ENCODE data around the gene TMEM63B.

TMEM63B gene

DNA sequence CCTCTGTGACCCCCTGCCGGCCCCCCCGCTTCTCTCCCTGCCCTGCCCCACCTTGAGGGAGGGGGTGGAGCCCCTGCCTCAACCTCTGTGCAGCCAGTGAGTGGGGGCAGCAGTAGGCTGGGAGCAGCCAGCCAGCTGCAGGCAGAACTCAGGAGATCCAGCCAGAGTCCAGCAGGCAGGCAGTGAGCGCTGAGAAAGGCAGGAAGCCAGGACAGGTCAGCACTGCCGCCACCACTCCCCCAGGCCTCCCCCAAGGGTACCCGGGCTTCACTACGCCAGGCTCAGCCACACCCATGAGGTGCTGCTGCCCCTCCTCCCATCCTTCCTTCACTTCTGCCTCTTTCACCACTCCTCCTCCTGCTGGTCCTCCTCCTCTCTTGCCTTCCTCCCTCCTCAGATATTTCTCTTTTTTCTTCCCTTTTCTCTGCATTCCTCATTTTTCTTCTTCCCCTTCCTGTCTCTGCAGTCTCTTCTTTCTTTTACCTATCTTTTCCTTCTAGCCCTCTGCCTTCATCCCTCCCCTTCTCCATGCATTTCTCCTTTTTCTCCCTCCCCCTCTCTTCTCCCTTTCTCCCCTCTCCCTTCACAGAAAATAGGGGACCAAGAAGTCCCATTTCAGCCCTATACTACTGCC is 11.5 kb downstream of the TMEM63B start:
- TF ChIP-seq FOXM1 (IDR thresholded peaks at IDR 0.05; ENCODE audit: borderline replicate concordance, low read depth) (no peak), ZBTB7A (IDR thresholded peaks at IDR 0.05; ENCODE audit: low read depth) (no peak), CREB1 (IDR thresholded peaks at IDR 0.05; ENCODE audit: low read depth) (no peak), EP300 (IDR thresholded peaks at IDR 0.05; ENCODE audit: borderline replicate concordance) (no peak), TEAD4 (IDR thresholded peaks at IDR 0.05) (no peak), EGR1 (IDR thresholded peaks at IDR 0.05) (no peak), USF1 (IDR thresholded peaks at IDR 0.05) (no peak), RAD21 (IDR thresholded peaks at IDR 0.05; ENCODE audit: low read depth) (no peak), CEBPB (IDR thresholded peaks at IDR 0.05) (no peak), YY1 (IDR thresholded peaks at IDR 0.05; ENCODE audit: low read depth) (no peak), NFIC (IDR thresholded peaks at IDR 0.05) (no peak), TCF12 (IDR thresholded peaks at IDR 0.05; ENCODE audit: low read depth) (no peak), TAF1 (IDR thresholded peaks at IDR 0.05; ENCODE audit: low read depth) (no peak)
- TF ChIP-seq, protein P1, sequence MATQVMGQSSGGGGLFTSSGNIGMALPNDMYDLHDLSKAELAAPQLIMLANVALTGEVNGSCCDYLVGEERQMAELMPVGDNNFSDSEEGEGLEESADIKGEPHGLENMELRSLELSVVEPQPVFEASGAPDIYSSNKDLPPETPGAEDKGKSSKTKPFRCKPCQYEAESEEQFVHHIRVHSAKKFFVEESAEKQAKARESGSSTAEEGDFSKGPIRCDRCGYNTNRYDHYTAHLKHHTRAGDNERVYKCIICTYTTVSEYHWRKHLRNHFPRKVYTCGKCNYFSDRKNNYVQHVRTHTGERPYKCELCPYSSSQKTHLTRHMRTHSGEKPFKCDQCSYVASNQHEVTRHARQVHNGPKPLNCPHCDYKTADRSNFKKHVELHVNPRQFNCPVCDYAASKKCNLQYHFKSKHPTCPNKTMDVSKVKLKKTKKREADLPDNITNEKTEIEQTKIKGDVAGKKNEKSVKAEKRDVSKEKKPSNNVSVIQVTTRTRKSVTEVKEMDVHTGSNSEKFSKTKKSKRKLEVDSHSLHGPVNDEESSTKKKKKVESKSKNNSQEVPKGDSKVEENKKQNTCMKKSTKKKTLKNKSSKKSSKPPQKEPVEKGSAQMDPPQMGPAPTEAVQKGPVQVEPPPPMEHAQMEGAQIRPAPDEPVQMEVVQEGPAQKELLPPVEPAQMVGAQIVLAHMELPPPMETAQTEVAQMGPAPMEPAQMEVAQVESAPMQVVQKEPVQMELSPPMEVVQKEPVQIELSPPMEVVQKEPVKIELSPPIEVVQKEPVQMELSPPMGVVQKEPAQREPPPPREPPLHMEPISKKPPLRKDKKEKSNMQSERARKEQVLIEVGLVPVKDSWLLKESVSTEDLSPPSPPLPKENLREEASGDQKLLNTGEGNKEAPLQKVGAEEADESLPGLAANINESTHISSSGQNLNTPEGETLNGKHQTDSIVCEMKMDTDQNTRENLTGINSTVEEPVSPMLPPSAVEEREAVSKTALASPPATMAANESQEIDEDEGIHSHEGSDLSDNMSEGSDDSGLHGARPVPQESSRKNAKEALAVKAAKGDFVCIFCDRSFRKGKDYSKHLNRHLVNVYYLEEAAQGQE (IDR thresholded peaks at IDR 0.05; ENCODE audit: low read depth): no peak
- TF ChIP-seq, protein P2, sequence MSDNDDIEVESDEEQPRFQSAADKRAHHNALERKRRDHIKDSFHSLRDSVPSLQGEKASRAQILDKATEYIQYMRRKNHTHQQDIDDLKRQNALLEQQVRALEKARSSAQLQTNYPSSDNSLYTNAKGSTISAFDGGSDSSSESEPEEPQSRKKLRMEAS (IDR thresholded peaks at IDR 0.05): no peak

DNA sequence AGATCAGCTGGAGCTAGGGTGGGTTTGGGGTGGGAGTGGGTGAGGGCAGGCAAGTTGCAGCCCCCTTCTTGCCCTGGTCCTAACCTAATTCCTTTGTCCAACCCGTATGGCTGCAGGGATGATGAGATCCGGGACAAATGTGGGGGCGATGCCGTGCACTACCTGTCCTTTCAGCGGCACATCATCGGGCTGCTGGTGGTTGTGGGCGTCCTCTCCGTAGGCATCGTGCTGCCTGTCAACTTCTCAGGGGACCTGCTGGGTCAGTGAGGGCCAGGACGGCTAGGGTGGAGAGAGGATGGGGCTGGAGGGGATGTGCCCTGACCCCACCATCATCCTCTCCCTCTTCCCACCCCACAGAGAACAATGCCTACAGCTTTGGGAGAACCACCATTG is 12.0 kb downstream of the TMEM63B start:
- no peak for TF ChIP-seq TCF12 (IDR thresholded peaks at IDR 0.05; ENCODE audit: low read depth)
- no peak for TF ChIP-seq TAF1 (IDR thresholded peaks at IDR 0.05; ENCODE audit: low read depth)
- no peak for TF ChIP-seq RAD21 (IDR thresholded peaks at IDR 0.05; ENCODE audit: low read depth)
- TF ChIP-seq, protein P1 (IDR thresholded peaks at IDR 0.05; ENCODE audit: low read depth): no peak
- no peak for TF ChIP-seq TEAD4 (IDR thresholded peaks at IDR 0.05)
- no peak for TF ChIP-seq CEBPB (IDR thresholded peaks at IDR 0.05)
- TF ChIP-seq CREB1 (IDR thresholded peaks at IDR 0.05; ENCODE audit: low read depth): no peak
- TF ChIP-seq, protein P2 (IDR thresholded peaks at IDR 0.05): no peak

- TF ChIP-seq TAF1 (IDR thresholded peaks at IDR 0.05; ENCODE audit: low read depth) (no peak), EP300 (IDR thresholded peaks at IDR 0.05; ENCODE audit: borderline replicate concordance) (no peak), CREB1 (IDR thresholded peaks at IDR 0.05; ENCODE audit: low read depth) (no peak), EGR1 (IDR thresholded peaks at IDR 0.05) (no peak), ZBTB7A (IDR thresholded peaks at IDR 0.05; ENCODE audit: low read depth) (no peak), CEBPB (IDR thresholded peaks at IDR 0.05) (no peak), FOXM1 (IDR thresholded peaks at IDR 0.05; ENCODE audit: borderline replicate concordance, low read depth) (no peak)
- TF ChIP-seq, protein P2 (IDR thresholded peaks at IDR 0.05): no peak
Observed at GRCh38 chr6:44142835-44143234, 15.5 kb downstream of the TMEM63B start.

GRCh38 chr6:44143731-44144130 is 16.4 kb downstream of the TMEM63B start:
- TF ChIP-seq CEBPB (IDR thresholded peaks at IDR 0.05) (no peak), TAF1 (IDR thresholded peaks at IDR 0.05; ENCODE audit: low read depth) (no peak), CREB1 (IDR thresholded peaks at IDR 0.05; ENCODE audit: low read depth) (no peak), RAD21 (IDR thresholded peaks at IDR 0.05; ENCODE audit: low read depth) (no peak), TEAD4 (IDR thresholded peaks at IDR 0.05) (no peak), YY1 (IDR thresholded peaks at IDR 0.05; ENCODE audit: low read depth) (no peak), EP300 (IDR thresholded peaks at IDR 0.05; ENCODE audit: borderline replicate concordance) (no peak), USF1 (IDR thresholded peaks at IDR 0.05) (no peak), FOXM1 (IDR thresholded peaks at IDR 0.05; ENCODE audit: borderline replicate concordance, low read depth) (no peak)
- TF ChIP-seq, protein P2 (IDR thresholded peaks at IDR 0.05): no peak

- TF ChIP-seq, protein P2 (IDR thresholded peaks at IDR 0.05): no peak
- no peak for TF ChIP-seq EP300 (IDR thresholded peaks at IDR 0.05; ENCODE audit: borderline replicate concordance)
- TF ChIP-seq NFIC (IDR thresholded peaks at IDR 0.05): no peak
- no peak for TF ChIP-seq CREB1 (IDR thresholded peaks at IDR 0.05; ENCODE audit: low read depth)
- no peak for TF ChIP-seq YY1 (IDR thresholded peaks at IDR 0.05; ENCODE audit: low read depth)
Observed at GRCh38 chr6:44145839-44146238, 18.5 kb downstream of the TMEM63B start.
